H1 (cell line): ENCODE measurements around the gene PRKCH. TPM values are rescaled to one million over a fixed set of nuclear protein-coding genes. Genes with fewer than 3 reads are reported as not detected.

Experiments
- BCL11A ChIP-seq, 2 experiments: IDR thresholded peaks; one replicate each; pipeline ENCODE4 v1.6.1; 2011; ENCODE audit warnings: low read depth in 2 of 2, low read length in 2 of 2, mild to moderate bottlenecking in 2 of 2
- BRCA1 ChIP-seq: IDR thresholded peaks from 2 replicates; pipeline ENCODE4 v1.6.1; 2012; ENCODE audit warnings: low read depth, low read length, improper control_type of control experiment
- CHD7 ChIP-seq: fragments of 300-600 bp; sonication (generic); IDR thresholded peaks from 2 replicates; pipeline ENCODE4 v1.7.1; 2012; ENCODE audit warnings: low read length, moderate library complexity, mild to moderate bottlenecking, inconsistent platforms; ENCODE audit not compliant: insufficient replicate concordance
- POLR2AphosphoS5 ChIP-seq: IDR thresholded peaks from 2 replicates; pipeline ENCODE4 v1.6.1; 2011; ENCODE audit warnings: low read depth, low read length
- polyA plus RNA-seq, 7 experiments: library from polyadenylated mRNA; depleted of rRNA in 3 of 7; stranded (reverse) in 5 of 7; unstranded in 2 of 7; fragments of >200 nt in 5 of 7; fragments of 200-250 nt in 2 of 7; gene quantifications; 1 replicate in 5 of 7; 2 replicates in 1 of 7; 4 replicates in 1 of 7; pipeline versions ENCODE4 v1.2.1 to v1.2.3, GENCODE V29; 2011 to 2013; ENCODE audit warnings: missing spikeins in 2 of 7, mixed read lengths in 2 of 7
- total RNA-seq: library from RNA; stranded (reverse); fragmentation: NEBNext Ultra II Directional; extraction: Animal tissue kit (Norgen Biotek cat#: 25700); gene quantifications from 2 replicates; pipeline ENCODE4 v1.2.1, GENCODE V29; 2021

PRKCH gene
- total and polyA plus RNA-seq, 2 of the 8 experiments (the other 6 are each of a cell fraction or from before 2014, with no cell fraction given), result 6.4 to 7.0 TPM

GRCh38 chr14:61563880-61564617 lies 242.7 kb downstream of the PRKCH start (continued):
- TF ChIP-seq CHD7, result no peak
- no peak for TF ChIP-seq BRCA1
- no peak for TF ChIP-seq BCL11A (IDR thresholded peaks at IDR 0.05; ENCODE audit: low read depth in 2 of 2, low read length in 2 of 2)
- TF ChIP-seq POLR2AphosphoS5, result no peak
